Activated effector memory CD4-positive, alpha-beta T cell treated with Interleukin-2 at 50 U/mL for 16 hours (primary cell): ENCODE measurements around the gene TBC1D10A.

Source experiments
- DNase-seq: peaks from one replicate; pipeline ENCODE4 v3.0.0-alpha.2; 2020

TBC1D10A gene, protein sequence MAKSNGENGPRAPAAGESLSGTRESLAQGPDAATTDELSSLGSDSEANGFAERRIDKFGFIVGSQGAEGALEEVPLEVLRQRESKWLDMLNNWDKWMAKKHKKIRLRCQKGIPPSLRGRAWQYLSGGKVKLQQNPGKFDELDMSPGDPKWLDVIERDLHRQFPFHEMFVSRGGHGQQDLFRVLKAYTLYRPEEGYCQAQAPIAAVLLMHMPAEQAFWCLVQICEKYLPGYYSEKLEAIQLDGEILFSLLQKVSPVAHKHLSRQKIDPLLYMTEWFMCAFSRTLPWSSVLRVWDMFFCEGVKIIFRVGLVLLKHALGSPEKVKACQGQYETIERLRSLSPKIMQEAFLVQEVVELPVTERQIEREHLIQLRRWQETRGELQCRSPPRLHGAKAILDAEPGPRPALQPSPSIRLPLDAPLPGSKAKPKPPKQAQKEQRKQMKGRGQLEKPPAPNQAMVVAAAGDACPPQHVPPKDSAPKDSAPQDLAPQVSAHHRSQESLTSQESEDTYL

DNA sequence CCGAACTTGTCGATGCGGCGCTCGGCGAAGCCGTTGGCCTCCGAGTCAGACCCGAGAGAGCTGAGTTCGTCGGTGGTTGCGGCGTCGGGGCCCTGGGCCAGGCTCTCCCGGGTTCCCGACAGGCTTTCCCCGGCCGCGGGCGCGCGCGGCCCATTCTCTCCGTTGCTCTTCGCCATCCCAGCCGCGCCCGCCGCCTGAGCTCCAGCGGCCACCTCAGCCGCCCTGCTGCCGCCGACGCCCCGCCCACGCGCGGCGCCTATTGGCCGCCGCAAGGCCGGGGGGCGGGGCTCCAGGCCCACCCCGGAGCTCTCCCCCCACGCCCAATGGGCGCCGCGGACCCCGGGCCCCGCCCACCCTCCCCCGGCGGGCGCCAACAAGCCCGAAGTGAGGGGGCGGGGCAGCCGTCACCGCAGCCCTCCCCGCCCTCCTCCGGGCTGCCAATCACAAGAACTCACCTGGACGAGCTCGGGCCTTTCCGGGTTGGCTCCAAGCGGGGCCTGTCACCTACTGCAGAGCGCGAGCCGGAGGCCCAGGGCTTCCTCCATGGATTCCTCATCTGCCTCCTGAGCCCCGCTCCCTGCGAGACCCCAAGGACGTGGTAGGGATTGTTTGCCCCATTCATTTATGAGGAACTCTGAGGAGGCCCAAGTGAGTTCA, at the start of gene TBC1D10A:
Gene TBC1D10A, minus strand, starts transcription at position 236 of the 657 bp plus-strand sequence. Its CDS starts 60 bp downstream, at position 176.
- peak; percentile 94 for DNase-seq

DNA sequence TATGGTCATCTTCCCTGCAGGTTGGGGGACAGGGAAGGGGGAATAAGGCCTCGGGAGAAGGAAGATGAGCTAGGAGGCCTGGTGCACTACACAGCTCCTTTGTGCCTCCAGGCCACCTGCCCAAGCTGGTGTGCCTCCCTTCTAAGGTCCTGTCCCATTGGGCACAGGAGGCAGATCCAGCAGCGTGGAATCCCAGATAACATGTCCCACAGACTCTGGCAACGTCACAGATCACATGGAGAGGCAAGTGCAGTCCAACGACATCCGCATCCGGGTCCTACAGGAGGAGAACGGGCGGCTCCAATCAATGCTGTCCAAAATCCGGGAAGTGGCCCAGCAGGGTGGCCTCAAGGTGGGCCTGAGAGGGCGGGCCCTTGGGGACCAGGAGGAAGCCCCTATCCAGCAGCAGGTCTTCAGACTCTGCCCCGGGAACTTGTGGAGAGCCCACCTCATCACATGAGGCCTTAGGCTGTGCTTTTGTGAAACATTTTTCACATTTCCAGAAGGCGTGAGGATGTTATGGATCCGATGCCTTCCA, 48.6 kb upstream of the TBC1D10A start:
- no peak for DNase-seq

DNA sequence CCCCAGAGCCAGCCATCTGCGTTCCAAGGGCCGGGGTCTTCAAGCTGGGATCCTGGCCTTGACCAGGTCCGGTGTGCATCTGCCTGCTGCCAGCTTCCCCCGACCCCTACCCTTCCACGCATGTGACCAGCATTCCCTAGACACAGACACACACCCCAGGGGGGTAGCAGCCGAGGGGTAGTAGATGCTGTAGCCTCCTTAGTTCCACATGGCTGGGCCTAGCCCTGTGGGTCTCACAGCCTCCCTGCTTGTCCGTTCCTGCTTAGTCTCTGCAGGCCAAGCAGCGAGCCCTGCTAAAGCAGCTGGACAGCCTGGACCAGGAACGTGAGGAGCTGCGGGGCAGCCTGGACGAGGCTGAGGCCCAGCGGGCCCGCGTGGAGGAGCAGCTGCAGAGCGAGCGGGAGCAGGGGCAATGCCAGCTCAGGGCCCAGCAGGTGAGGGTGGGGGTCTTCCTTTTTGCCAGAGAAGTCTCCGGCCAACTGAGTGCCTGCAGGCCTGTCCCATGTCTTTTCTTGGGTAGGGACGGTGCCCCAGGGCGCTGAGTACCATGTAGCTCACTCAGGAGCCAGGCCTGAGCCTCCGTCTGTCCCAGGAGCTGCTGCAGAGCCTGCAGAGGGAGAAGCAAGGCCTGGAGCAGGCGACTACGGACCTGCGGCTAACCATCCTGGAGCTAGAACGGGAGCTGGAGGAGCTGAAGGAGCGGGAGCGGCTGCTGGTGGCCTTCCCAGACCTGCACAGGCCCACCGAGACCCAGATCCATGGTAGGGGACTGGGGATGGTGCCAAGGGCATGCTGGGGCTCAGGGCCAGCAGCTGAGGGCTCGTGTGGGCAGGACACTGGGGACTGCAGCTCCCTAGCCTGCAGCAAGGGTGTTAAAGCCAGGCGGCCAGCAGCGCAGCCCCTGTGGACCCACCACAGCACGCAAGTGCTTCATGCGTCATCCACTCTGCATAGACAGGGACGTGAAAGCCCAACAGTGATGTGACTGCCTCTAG, 46.9 kb upstream of the TBC1D10A start:
- DNase-seq: no peak

DNA sequence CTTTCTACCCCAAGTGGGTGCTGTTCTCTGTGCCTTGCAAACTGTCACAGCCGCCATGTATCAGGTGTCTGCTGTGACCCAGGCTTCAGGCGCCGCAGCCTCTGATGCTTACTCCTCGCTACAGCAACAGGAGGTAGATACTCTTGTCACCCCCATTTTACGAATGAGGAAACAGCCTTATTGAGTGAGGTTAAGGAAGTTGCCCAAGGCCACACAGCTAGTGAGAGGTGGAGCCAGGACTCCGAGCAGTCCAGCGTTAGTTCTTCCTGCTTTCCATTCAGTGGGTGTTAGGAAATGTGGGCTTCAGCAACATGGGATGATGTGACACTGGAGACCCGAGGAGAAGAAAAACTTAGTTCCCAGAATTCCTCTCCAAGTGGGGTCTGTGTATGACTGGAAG, 46.2 kb upstream of the TBC1D10A start:
- DNase-seq: no peak

DNA sequence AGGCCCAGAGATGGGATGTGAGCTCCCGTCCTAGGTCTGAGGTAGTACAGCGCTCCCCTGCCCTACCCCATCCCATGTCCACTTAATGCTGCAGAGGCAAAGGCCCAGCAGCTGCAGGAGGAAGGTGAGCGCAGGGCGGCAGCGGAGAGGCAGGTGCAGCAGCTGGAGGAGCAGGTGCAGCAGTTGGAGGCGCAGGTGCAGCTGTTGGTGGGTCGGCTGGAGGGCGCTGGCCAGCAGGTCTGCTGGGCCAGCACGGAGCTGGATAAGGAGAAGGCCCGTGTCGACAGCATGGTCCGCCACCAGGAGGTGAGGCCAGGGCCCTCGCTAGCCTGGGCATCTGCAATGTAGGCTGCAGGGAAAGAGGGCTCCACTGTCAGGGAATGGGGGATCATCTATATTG, 45.2 kb upstream of the TBC1D10A start:
- no peak for DNase-seq

DNA sequence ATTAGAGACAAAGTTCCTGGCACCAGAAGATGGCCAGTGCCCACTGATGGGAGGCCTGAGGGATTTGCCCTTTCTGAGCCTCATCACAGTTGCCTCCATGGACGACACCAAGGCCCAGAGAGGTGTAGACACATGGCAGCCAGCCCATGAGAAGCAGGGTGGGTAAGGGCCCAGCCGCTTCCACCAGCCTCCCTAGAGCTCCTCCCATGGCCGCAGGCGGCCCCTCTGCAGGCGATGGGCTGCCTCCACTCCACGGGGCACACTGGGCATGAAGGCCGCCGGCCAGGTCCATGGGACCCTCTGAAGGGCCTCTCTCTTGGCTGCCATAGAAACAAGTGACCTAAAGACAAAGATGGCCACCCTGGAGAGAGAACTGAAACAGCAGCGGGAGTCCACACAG, 44.6 kb upstream of the TBC1D10A start:
- DNase-seq: no peak

DNA sequence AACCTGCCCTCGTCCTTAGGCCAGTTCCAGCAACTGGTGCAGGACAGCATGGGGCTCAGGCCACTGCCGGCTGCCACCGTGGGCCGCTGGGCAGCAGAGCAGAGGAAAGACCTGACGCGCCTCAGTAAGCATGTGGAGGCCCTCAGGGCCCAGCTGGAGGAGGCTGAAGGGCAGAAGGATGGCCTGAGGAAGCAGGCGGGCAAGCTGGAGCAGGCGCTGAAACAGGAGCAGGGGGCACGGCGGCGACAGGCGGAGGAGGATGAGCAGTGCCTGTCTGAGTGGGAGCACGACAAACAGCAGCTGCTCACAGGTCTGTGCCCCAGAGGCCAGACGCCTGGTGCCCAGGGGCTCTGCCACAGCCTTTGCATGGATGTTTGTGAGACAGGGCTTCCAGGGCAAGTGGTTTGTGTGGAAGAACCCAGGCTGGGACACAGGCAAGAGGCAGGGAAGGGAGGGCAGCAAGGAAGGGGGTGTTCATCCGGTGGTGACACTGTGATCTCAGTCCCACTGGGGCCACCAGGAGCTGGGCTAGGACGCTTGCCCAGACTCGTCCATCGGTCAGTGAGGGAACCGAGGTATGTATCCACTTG, 44.0 kb upstream of the TBC1D10A start:
- DNase-seq: no peak

DNA sequence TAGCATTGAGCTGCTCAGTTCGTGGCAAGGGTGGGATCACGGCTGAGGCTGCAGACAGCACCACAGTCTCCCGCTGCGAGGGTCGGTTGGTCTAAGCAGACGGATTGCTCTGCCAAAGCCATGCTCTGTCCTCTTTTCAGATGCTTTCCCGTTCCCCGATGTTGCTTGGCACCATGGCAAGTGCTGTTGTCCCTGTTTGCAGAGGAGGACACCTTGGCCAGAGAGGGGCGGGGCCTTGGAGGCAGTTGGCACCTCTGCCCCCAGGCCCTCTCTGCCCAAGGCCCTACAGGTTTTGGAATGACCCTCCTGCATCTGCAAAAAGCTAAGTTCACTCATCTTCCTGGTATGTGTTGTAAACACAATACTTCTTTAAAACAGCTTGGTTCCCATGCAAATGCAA, 41.7 kb upstream of the TBC1D10A start:
- no peak for DNase-seq

DNA sequence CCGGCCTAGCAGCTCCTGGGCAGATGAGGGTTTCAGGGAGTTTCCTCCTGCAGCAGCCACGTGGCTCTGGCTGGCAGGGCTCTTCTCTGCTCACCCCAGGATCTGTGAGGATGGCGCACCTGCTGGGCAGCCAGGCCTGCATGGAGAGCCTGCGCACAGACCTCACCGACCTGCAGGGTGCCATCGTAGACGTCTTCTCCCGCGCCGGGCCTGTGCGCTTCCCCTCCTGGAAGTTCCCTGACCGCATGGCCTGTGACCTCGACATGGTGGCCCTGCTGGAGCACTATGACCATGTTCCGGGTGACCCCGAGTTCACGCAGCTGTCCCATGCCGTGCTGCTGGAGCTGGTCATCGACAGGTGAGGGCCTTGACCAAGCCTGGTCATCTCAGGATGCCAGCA, 39.1 kb upstream of the TBC1D10A start:
- no peak for DNase-seq

DNA sequence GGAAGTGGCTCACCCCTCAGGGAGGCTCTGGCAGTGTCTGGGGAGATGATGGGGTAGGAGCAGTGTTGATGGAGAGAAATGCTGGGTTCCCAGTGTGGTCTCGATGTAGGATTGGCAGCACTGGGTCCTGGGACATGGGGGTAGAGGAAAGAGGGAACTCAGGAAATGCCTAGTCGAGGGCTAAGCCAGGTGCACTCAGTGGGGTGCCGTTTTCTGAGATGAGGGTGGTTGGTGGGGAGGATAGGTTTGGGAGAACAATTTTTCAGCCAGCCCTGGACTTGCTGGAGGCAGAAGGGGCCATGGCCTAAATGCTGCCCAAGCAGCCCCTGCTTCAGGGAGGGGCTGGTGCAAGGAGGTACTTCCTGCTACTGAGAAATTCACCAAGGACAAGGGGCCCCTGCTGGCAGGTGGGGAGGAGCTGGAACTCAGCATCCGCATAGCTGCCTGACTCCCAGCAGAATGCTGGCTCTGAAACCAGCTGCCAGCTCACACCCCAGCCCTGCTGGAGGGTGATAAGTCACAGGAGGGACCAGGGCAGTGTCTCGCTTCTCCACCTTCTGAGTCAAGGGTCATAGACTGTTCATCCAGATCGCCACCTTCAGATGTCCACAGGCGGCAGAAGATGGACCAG, 36.0 kb upstream of the TBC1D10A start:
- DNase-seq: no peak

DNA sequence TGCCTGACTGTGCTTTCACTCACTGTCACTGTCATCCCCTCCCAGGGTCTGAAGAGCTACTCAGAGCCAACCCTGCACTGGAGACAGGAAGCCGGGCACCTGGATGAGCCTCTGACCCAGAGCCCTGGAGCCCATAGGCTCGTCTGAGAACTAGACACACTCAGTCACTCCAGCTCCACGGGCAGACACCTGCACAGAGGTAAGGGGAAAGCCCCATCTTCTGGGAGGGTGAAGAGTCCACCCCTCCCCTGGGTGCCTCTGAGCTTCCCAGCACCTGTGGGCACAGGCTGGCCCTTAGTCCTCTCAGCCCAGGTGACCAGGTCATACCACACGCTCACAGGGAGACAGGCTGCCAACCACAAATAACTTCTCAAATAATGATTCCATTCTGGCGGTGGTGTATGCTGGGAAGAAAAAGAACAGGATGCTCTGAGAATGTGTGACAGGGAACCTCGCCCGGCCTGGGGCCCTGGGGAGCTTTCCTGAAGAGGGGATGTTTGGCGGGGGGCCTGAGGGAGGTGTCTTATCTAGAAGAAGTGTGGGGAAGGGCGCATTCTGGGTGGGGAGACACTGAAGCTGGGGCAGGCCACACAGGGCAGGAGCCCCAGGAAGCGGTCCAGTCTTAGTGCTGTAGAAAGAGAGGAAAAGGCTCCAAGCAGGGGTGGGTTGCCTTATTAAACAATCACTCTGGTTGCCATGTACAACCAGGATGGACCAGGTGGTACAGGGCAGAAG, 35.3 kb upstream of the TBC1D10A start:
- no peak for DNase-seq

DNA sequence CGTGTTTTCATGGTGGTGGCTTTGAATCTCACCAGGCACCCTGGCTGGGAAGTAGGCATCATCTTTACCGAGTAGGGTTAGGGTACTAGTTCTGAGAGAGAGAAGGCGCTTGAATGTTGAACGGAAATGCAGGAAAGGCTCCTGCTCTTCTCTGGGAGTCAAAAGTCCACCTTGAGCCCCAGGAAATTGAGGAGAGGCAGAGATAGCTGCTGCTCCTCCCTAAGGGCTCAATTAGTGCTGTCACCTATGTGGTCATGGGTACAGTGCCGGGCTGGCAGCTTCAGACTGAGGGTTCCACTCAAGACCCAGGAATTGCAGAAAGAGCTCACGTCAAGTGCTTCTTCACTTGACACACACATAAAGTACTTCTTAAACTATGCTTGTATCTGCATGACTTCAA, 31.8 kb upstream of the TBC1D10A start:
- DNase-seq: no peak

DNA sequence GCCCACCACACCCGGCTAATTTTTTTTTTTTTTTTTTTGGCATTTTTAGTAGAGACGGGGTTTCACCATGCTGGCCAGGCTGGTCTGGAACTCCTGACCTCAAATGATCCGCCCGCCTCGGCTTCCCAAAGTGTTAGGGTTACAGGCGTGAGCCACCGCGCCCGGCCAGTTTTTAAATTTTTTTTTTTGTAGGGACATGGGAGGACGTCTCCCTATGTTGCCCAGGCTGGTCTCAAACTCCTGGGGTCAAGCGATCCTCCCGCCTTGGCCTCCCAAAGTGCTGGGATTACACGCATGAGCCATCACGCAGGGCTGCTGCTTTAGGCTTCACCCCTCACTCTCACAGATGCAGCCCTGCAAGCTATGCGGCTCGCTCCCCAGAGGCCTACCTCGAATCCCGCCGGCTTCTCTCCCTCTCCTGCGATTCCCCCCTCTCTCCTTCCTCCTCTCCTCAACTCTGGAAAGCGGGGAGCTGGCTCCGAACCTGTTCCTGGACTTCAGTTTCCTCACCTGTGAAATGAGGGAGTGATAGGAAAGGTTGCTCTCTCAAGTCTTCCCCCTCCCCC, 31.0 kb upstream of the TBC1D10A start:
- DNase-seq: no peak

DNA sequence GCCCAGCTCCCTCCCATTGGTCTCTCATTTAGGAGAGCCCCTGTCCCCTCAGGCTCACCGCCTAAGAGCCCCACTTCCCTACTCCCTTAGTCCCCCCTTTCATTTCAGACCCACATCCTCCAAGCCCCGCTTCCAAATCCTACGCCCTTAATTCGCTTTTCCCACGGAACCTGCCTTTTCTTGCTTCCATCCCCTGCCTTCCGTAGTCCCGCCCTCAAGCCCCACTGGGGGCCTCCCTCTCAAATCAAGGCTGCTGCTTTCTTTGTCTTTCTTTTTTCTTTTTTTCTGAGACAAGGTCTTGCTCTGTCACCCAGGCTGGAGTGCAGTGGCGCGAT, 30.5 kb upstream of the TBC1D10A start:
- DNase-seq: no peak

DNA sequence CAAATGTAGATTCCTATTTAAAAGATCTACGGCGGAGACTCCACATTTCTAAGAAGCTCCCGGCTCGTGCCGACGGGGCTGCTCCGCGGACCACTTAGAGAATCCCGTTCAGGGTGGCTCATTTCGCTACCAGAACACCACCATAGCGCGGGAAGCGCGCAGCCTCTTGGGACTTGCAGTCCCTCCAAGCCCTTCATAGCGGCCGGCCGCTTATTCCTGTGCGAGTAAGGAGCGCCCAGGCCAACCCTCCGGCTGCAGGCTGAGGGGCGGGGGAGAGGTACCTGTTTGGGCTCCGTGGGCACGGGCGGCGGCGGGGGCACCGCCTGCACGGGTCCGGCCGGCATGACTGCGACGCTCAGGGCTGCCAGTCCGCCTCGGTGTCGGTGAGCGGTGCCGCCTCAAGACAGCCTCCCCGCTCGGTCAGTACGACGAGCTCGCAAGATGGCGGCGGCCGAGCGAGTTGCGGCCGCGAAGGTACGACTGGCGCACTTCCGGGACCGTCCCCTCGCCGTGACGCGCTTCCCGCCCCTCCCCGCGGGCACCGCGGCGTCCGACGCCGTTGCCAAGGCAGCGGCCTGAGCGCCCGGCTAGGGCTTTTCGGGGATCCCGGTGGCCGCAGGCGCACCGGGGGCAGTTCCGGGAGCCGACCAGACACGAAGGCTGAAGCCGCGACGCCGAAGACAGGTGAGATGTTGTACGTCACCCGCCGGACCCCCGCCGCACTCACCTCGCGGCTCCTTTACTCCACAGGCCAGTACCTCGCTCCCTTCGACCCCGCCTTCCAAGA, 29.9 kb upstream of the TBC1D10A start, which contains the start of the genes CCDC157 and SF3A1:
Gene CCDC157, plus strand, starts transcription at position 559 of the 787 bp plus-strand sequence. CDS start 8,994 bp downstream, outside the sequence.
Gene SF3A1, minus strand, starts transcription at position 446 of the 787 bp plus-strand sequence. Its CDS starts 102 bp downstream, at position 344.
- DNase-seq: peak; percentile 79

DNA sequence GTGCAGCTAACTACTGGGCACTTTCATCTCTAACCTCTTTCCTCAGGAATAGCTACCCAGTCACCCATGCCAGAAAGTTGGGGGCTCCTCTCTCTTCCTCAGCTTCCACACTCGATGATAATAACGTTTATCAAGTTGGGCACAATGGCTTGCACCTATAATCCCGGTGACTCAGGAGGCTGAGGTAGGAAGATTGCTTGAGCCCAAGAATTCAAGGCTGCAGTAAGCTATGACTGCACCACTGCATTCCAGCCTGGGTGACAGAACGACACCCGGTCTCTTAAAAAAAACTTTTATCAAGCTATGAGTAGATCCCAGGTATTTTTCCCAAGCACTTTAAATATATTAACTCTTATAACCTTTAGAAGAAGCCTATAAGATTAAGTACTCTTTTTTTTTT, 27.9 kb upstream of the TBC1D10A start:
- no peak for DNase-seq

DNA sequence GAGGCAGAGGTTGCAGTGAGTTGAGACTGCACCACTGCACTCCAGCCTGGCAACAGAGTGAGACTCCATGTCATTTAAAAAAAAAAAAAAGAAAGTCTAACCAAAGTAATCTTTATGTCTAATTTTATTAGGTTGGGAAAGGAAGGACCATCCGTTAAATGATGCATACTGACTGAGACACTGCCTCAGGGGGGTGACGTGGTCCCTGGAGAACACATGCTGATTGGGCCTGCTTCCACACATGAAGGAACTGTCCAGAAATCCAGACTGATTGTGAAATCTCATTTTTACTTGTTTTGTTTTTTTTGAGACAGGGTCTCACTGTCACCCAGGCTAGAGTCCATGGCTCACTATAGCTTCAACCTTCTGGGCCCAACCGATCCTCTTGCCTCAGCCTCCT, 24.5 kb upstream of the TBC1D10A start:
- DNase-seq: no peak

DNA sequence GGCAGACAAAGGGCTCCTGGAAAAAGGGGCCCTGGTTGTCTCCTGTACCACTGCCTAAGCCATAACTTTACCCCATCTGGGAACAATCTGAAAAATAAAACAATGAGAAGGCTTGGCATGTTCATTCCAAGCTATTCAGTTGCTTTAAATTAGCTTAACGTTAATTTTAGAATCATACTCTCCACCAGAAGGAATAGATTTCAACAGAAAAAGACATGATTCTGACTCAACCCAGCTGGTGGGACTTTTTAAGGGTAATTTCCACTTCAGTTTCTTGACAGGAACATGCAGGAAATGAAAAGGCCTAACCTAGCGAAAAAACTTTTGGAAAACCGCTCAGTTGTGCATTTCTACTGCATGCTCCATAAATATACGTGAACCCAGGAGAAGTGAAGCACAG, 22.1 kb upstream of the TBC1D10A start:
- no peak for DNase-seq

DNA sequence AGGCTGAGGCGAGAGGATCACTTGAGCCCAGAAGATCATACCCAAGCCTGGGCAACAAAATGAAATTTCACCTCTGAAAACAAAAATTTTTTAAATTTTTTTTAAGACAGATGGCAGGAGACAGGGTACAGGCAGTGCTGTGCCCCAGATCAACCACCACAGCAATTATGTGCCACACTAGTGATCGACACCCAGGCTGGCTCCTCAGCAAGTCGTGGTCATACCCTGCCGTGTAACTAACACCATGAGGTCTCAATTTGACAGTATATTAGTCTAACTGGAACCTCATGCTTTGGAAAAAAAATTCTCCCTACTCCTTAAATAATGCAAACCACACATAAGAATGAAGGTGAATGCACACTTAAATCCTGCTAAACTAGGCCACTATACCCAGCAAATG, 21.7 kb upstream of the TBC1D10A start:
- no peak for DNase-seq
